Right cardiac atrium (tissue), 5 donors: ENCODE data around the gene CMBL. TPM values are rescaled to one million over a fixed set of nuclear protein-coding genes. Genes with fewer than 3 reads are reported as not detected.
"Not testable (repeated sequence)": the region's sequence is repeated elsewhere in the genome, so short reads cannot be mapped to it uniquely, and the experiment has no call there.

Source experiments
- ATAC-seq, 2 donors: fragments of 200-7000 bp; cut with Tn5 transposase; one replicate each; pipeline versions ENCODE4 v1.8.0 to v1.9.1; 2020; ENCODE audit warnings: moderate library complexity in 2 of 2, mild to moderate bottlenecking in 1 of 2
- DNase-seq, 3 donors: peaks; one replicate each; pipeline ENCODE4 v3.0.0-alpha.2; 2020
- H3K27ac ChIP-seq: one replicate; pipeline ENCODE4 v1.5.1; 2013; ENCODE audit warnings: mild to moderate bottlenecking, low read length, control low read depth, moderate library complexity
- H3K27me3 ChIP-seq: one replicate; pipeline ENCODE4 v1.6.1; 2013; ENCODE audit not compliant: control insufficient read depth, insufficient read depth
- H3K4me1 ChIP-seq: one replicate; pipeline ENCODE4 v1.6.1; 2013; ENCODE audit warnings: low read length; ENCODE audit not compliant: control insufficient read depth, insufficient read depth
- H3K4me3 ChIP-seq: one replicate; pipeline ENCODE4 v1.5.1; 2013; ENCODE audit warnings: low read length, control low read depth
- H3K9me3 ChIP-seq: one replicate; pipeline ENCODE4 v1.6.1; 2013; ENCODE audit warnings: low read length; ENCODE audit not compliant: control insufficient read depth
- WGBS: extraction: QIAGEN DNeasy Blood & Tissue Kit; methylation state at CpG from one replicate; pipeline ENCODE4 v1.1.7; 2013; 5-methylcytosine and 5-hydroxymethylcytosine counted together
- intact Hi-C, 4 donors: fragments of 100-400 bp; cut with DNase I; formaldehyde crosslinking; loops; one replicate each; pipeline versions ENCODE4 v1.11.0 to v1.14.0; 2022 to 2023
- polyA plus RNA-seq: library from polyadenylated mRNA; stranded (reverse); fragments of 200-250 nt; gene quantifications from one replicate; pipeline ENCODE4 v1.2.3, GENCODE V29; 2013
- total RNA-seq, 4 donors: library from RNA; stranded (reverse); fragmentation: NEBNext Ultra II Directional; extraction: Animal tissue kit (Norgen Biotek cat#: 25700); gene quantifications; one replicate each; pipeline ENCODE4 v1.2.1, GENCODE V29; 2021
- donor health status: healthy with polysubstance abuse.
- donor health status: DM: no; HTN: yes; CAD: no.
- donor health status: DM: no; HTN: no; CAD: no.
- donor health status: DM: no; HTN: yes; CAD: no; lungs with severe emphysema.
- donor health status: DM: yes; HTN: yes; CAD: no.

CMBL gene
- total and polyA plus RNA-seq, 5 donors = 30.2 to 55.3 (median 46.8) TPM

DNA sequence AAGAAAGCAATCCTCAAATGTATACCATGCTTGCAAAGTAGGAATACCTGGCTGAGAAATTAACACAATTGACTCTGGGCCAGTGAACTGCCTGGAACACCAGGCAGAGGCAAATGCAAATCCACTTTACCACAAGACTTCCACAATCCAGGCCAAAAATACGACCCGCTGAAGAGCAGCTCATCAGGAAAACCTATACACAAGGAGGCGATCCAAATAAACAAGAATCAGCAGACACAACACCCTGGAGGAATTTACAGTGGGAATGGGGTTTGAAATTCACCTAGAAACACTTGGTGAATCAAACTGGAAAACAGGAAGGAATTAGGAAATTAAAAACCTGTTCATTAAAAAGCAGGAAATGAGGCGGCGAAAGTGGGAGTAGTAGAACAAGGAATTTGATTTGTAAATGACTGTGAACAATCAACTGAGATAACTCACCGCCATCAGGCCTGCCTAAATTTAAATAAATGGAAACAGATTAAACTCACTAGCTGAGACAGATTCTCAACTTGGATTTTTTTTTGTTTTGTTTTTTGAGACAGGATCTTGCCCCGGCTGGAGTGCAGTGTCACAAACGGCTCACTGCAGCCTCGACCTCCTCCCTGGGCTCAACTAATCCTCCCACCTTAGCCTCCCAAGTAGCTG lies 15.9 kb downstream of the CMBL start:
- 69% methylated on average over 9 of the region's 9 CpGs for WGBS

DNA sequence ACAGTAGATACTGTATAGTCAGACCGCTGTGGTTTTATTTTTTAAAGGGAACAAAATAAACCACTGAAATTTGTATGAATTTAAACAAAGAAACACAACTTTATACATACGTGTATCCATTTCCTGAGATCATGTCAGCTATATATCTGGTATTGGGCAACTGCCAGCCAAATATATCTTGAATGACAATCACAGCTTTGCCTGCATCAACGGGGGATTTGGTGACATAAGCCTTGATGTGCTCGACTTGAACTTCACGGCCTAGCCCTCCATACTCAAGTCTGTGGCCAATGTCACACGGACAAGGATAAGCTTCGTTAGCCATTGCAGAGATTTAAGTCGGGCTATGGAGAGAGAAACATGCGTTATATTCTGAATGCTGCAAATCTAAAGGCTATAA lies 17.3 kb downstream of the CMBL start:
- intact Hi-C loops = no loop called here
- H3K4me1 ChIP-seq = peaks cover 3% of the 10 kb centered on the region
- ATAC-seq (no peak), DNase-seq (no peak)
- H3K4me3 ChIP-seq = no peak overlapping the region
- H3K27me3 ChIP-seq = no peaks in the 10 kb centered on the region
- peaks cover 8% of the 10 kb centered on the region for H3K9me3 ChIP-seq
- no peak overlapping the region for H3K27ac ChIP-seq
- WGBS = 89% methylated on average over 9 of the region's 9 CpGs

More for the DNA sequence above, 15.9 kb downstream of the CMBL start:
- peaks cover 13% of the 10 kb centered on the region for H3K9me3 ChIP-seq
- no peak overlapping the region for H3K4me3 ChIP-seq
- no peak overlapping the region for H3K27ac ChIP-seq
- ATAC-seq (no peak), DNase-seq (no peak)
- intact Hi-C loops = no loop called here
- peaks cover 3% of the 10 kb centered on the region for H3K4me1 ChIP-seq
- no peaks in the 10 kb centered on the region for H3K27me3 ChIP-seq

DNA sequence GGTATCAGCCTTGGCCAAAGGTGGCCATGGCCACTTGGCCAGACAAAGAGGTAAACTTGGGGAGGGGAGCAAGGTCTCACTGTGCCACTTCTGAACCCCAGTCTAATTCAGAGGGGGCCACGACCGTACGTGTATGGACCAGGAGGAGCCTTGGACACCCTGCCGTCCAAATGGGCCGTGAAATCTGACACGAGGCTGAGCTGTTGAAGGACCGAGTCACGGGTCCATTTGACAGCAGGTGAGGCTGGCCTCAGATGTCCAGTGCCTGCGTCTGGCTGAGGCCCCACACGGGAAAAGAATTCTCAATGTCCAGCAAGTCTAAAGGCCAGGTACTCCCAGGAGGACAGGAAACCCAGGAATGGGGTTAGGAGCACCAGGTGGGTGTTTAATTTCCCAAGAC lies 17.7 kb downstream of the CMBL start:
- Histone ChIP-seq H3K27ac (peak overlapping the region; percentile 79), H3K27me3 (no peaks in the 10 kb centered on the region), H3K9me3 (peaks cover 8% of the 10 kb centered on the region), H3K4me1 (peaks cover 3% of the 10 kb centered on the region), H3K4me3 (no peak overlapping the region)
- intact Hi-C loops = loop anchor here in 3 of 4 donors (5.0 to 10.0 kb wide), 3 partner anchors 105 to 135 kb away; no protein-coding TSS in a partner anchor
- DNase-seq = no peak
- ATAC-seq = no peak
- WGBS = 92% methylated on average over 10 of the region's 10 CpGs

DNA sequence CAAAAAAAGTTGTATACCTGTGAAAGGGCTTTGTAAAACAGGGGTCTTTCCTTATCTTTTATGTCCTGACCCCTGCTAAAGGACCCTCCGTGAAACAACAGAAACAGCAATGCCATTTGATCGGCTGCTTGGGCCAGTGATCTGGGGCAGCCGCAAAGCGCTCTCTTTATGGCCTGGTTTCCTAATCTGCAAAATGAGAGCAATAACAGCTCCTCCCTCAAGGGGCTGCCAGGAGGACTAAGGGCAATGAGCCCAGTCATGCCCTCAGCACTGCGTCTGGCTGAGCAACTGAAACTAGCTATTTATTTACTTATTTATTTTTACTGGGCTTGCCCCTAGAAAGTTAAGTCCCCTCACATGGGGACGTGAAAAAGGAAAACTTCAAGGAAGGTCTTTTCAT lies 18.3 kb downstream of the CMBL start:
- ATAC-seq (peak; percentile 78 to 84), DNase-seq (peak; percentile 47 to 78 (median 70))
- intact Hi-C loops = loop anchor here in 3 of 4 donors (5.0 to 10.0 kb wide), 3 partner anchors 105 to 135 kb away; no protein-coding TSS in a partner anchor
- Histone ChIP-seq H3K27me3 (no peaks in the 10 kb centered on the region), H3K27ac (peak overlapping the region; percentile 79), H3K4me1 (peaks cover 3% of the 10 kb centered on the region), H3K9me3 (peaks cover 8% of the 10 kb centered on the region), H3K4me3 (no peak overlapping the region)
- 50% methylated on average over 6 of the region's 6 CpGs for WGBS

DNA sequence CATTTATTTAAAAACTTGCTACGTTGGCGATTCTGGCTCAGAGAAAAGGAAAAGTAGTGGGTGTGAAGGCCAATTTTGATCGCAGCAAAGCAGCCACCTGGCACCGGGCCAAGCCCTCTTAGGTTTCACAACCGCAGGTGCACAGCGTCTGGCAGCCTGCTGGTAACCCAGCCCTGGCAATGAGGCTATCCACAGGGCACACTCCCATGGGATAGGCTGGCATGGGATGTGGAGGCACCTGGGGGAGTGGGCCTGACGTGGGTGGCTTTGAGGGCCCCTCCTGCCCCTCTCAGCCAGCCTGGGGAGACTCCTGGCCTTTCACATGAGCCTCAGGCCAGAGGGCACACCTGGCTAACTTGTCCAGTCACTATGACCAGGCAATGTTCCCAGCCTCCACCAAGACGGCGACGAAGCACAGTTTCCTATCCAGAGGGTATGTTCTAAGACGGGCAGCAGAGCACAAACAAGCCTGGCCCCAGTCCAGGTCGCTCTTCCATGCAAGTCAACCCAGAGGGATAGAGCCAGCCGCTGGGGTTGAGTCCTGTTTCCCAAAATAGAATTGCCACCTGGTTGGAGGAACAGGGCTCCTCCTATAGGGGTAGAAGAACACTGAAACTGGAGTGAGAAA lies 19.0 kb downstream of the CMBL start:
- DNase-seq (peak; percentile 33 to 81 (median 77)), ATAC-seq (peak; percentile 34 to 61)
- Histone ChIP-seq H3K4me1 (peaks cover 3% of the 10 kb centered on the region), H3K27me3 (no peaks in the 10 kb centered on the region), H3K4me3 (no peak overlapping the region), H3K9me3 (peaks cover 6% of the 10 kb centered on the region), H3K27ac (peak overlapping the region; percentile 79)
- intact Hi-C loops = loop anchor here in 3 of 4 donors (5.0 to 10.0 kb wide), 3 partner anchors 106 to 136 kb away; no protein-coding TSS in a partner anchor
- 62% methylated on average over 13 of the region's 13 CpGs for WGBS

DNA sequence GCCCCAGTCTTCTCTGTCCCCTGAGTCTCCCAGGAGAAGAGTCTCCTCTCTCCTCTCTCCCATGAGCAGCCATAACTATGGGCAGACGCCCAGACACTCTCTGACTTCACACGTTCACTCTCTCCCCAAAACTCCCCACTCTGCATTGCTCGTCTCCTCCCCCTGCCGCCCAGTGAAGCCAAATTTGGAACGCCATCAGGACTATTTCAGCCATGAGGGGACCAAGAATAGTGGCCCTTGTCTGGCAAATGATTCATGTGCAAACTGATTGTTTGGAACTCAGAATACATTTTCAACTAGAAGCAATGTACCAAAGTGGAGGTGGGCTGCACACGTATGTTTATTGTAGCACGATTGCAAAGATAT lies 20.9 kb downstream of the CMBL start:
- no peak for ATAC-seq
- no peak overlapping the region for H3K27ac ChIP-seq
- intact Hi-C loops = loop anchor here in 3 of 4 donors (5.0 to 10.0 kb wide), 3 partner anchors 108 to 138 kb away; no protein-coding TSS in a partner anchor
- H3K4me3 ChIP-seq = no peak overlapping the region
- H3K9me3 ChIP-seq = peaks cover 4% of the 10 kb centered on the region
- no peaks in the 10 kb centered on the region for H3K27me3 ChIP-seq
- 71% methylated on average over 7 of the region's 7 CpGs for WGBS
- peaks cover 3% of the 10 kb centered on the region for H3K4me1 ChIP-seq
- DNase-seq = no peak

DNA sequence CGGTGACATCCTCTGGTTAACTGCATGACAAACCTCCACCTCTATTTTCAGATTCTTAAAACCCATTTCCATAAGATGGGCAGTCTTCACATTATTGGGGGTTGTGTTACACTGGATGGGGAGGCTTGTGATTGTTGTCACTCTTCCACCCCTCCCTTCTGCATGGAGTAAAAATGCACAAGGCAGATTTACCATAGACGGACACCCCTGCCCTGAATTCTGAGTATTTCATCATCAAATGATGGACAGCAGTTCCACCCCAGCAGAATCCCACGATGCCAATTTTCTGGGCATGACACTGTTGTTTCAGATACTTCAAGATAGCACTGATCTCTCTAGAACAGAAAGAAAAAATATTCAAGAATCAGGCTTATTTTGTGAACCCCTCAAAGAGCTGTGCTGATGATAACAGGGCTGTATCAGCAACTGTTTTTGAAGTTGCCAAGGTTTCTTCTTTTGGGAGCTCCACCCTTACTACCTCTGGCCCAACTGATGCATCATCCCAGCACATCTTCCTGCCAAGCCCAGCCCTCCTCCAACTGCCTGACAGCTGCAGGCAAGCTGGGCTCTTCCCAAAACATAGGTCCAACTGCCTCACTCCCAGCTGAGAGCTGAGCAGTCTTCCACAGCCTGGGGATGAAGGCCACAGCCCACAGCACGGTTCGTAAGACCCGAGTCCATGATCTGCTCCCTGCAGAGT lies 21.4 kb downstream of the CMBL start:
- WGBS = 75% methylated on average over 6 of the region's 6 CpGs
- intact Hi-C loops = loop anchor here in 3 of 4 donors (5.0 to 10.0 kb wide), 3 partner anchors 108 to 138 kb away; no protein-coding TSS in a partner anchor
- ATAC-seq (peak in 1 of 2 donors; percentile 9), DNase-seq (no peak)
- Histone ChIP-seq H3K9me3 (peaks cover 4% of the 10 kb centered on the region), H3K27ac (no peak overlapping the region), H3K4me1 (peaks cover 3% of the 10 kb centered on the region), H3K27me3 (no peaks in the 10 kb centered on the region), H3K4me3 (no peak overlapping the region)

DNA sequence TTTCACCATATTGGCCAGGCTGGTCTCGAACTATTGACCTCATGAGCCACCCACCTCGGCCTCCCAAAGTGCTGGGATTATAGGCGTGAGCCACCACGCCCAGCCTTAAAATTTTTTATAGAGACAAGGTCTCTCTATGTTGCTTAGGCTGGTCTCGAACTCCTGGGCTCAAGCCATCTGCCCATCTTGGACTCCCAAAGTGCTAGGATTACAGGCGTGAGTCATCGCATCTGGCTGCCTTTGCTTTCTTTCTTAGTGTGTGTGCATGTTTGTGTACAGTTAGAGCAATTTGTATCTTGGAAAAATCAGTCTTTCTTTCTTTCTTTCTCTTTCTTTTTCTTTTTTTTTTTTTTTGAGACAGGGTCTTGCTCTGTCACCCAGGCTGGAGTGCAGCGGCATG lies 22.3 kb downstream of the CMBL start:
- not testable (repeated sequence) for ATAC-seq, H3K4me3 ChIP-seq, H3K9me3 ChIP-seq, H3K4me1 ChIP-seq, H3K27me3 ChIP-seq, DNase-seq, H3K27ac ChIP-seq
- intact Hi-C loops = loop anchor here in 3 of 4 donors (5.0 to 10.0 kb wide), 3 partner anchors 109 to 139 kb away; no protein-coding TSS in a partner anchor
- 93% methylated on average over 8 of the region's 8 CpGs for WGBS

DNA sequence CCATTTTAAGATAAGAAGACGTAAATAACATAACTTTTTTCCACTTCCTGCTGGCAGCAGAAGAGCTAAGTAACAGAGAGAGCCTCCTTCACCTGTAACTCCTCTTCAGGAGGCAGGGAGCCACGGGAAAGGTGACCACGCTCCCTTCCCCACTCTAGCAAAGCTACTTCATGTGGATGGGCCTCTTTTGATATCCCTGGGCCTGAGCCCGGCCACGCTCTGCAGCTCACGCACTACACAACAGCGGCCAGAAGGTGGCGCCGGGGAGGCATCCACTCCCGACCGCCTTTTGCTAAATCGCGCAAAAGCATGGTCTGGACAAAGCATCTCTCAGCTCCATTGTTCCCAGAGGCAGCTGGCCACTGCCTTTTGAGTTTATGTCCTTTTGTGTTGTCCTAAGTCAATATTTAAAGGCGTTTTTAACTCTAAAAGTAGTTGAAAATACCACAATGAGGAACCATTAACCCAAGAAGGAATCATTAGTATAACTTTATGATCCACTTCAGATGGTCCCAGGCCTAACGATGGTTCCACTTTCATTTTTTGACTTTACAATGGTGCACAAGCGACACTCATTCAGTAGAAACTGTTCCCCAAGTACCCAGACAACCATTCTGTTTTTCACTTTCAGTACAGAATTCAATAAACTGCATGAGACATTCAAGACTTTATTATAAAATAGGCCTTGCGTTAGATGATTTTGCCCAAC lies 23.6 kb downstream of the CMBL start:
- no peak overlapping the region for H3K27ac ChIP-seq
- ATAC-seq (peak; percentile 92 to 95), DNase-seq (peak; percentile 87 to 93 (median 93))
- WGBS = 24% methylated on average over 17 of the region's 17 CpGs
- H3K27me3 ChIP-seq = no peaks in the 10 kb centered on the region
- no peaks in the 10 kb centered on the region for H3K9me3 ChIP-seq
- intact Hi-C loops = loop anchor here in 3 of 4 donors (5.0 to 10.0 kb wide), 3 partner anchors 111 to 141 kb away; no protein-coding TSS in a partner anchor
- no peak overlapping the region for H3K4me3 ChIP-seq
- peaks cover 3% of the 10 kb centered on the region for H3K4me1 ChIP-seq

DNA sequence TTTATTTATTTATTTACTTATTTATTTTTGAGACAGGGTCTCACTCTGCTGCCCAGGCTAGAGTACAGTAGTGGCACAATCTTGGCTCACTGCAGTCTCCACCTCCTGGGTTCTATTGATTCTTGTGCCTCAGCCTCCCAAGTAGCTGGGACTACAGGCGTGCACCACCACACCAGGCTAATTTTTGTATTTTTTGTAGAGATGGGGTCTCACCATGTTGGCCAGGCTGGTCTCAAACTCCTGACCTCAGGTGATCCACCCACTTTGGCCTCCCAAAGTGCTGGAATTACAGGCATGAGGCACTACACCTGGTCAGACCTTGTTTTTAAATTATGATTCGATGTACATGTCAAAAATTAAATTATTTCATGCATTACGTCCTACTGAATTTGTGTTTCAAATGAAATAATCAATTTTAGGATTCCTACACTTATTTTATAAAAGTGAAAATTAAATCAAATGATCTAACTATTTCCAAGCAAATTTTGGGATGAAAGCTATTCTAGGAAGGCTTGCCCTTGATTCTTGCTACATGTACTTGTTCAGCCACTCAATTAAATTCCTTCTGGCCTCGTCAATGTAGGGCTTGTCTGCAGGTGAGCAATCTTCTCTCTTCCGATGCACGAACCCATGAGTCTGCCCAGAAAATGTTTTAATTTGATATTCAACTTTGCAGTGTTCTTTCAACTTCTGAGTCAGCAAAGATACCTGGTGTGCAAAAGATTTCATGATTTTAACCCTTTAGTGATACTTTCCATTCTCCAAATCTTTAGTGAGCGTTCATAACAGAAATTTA lies 27.6 kb downstream of the CMBL start:
- intact Hi-C loops = loop anchor here in 3 of 4 donors (5.0 to 10.0 kb wide), 3 partner anchors 115 to 145 kb away; no protein-coding TSS in a partner anchor
- no peak for ATAC-seq

More for the DNA sequence above, 27.6 kb downstream of the CMBL start:
- Histone ChIP-seq H3K27me3 (no peaks in the 10 kb centered on the region), H3K27ac (no peak overlapping the region), H3K4me1 (no peaks in the 10 kb centered on the region), H3K9me3 (no peaks in the 10 kb centered on the region), H3K4me3 (no peak overlapping the region)
- DNase-seq = no peak
- 86% methylated on average over 7 of the region's 7 CpGs for WGBS
